Neural cell (in vitro differentiated cells): ENCODE measurements around the gene FSCN2. TPM values are rescaled to one million over a fixed set of nuclear protein-coding genes. Genes with fewer than 3 reads are reported as not detected.
A peak's percentile ranks its signal among the peaks of the same experiment; 100 is the strongest.

Experiments used
- H2AFZ ChIP-seq: fragments of 200-600, 300-800 bp; sonication (generic), shearing (Covaris generic); 2 replicates; pipeline ENCODE4 v1.6.0; 2014; ENCODE audit warnings: low read depth, mild to moderate bottlenecking, antibody characterized with exemption, low read length, moderate library complexity
- H3F3A ChIP-seq: fragments of 200-600 bp; shearing (Covaris generic); 2 replicates; pipeline ENCODE4 v1.6.1; 2016; ENCODE audit warnings: mild to moderate bottlenecking, moderate library complexity, mixed read lengths, antibody characterized with exemption, low read length; ENCODE audit not compliant: insufficient read depth, poor library complexity, severe bottlenecking
- H3K27ac ChIP-seq: fragments of 200-600, 300-800 bp; sonication (generic), shearing (Covaris generic); 2 replicates; pipeline ENCODE4 v1.5.1; 2014; ENCODE audit warnings: mild to moderate bottlenecking, low read length, moderate library complexity
- H3K27me3 ChIP-seq: fragments of 300-800, 200-600 bp; sonication (generic), shearing (Covaris generic); 2 replicates; pipeline ENCODE4 v1.6.0; 2014; ENCODE audit warnings: mild to moderate bottlenecking, low read depth, low read length, moderate library complexity; ENCODE audit not compliant: insufficient read depth
- H3K36me3 ChIP-seq: fragments of 300-800, 200-600 bp; sonication (generic), shearing (Covaris generic); 2 replicates; pipeline ENCODE4 v1.5.1; 2014; ENCODE audit warnings: mild to moderate bottlenecking, antibody characterized with exemption, low read length, moderate library complexity; ENCODE audit not compliant: insufficient read depth
- H3K4me2 ChIP-seq: fragments of 300-800, 200-600 bp; sonication (generic), shearing (Covaris generic); 2 replicates; pipeline ENCODE4 v1.6.0; 2014; ENCODE audit warnings: mild to moderate bottlenecking, low read length
- H3K4me3 ChIP-seq: fragments of 300-800, 200-600 bp; sonication (generic), shearing (Covaris generic); 2 replicates; pipeline ENCODE4 v1.5.1; 2014; ENCODE audit warnings: mild to moderate bottlenecking, low read length, moderate library complexity
- H3K79me2 ChIP-seq: fragments of 200-600 bp; shearing (Covaris generic); replicated peaks from 2 replicates; pipeline ENCODE4 v1.6.0; 2014; ENCODE audit warnings: mild to moderate bottlenecking, low read length, moderate library complexity; ENCODE audit not compliant: insufficient read depth
- H3K9ac ChIP-seq: fragments of 300-800, 200-600 bp; sonication (generic), shearing (Covaris generic); 2 replicates; pipeline ENCODE4 v1.6.1; 2016; ENCODE audit warnings: mild to moderate bottlenecking, low read length, mixed read lengths
- H3K9me2 ChIP-seq: fragments of 200-600 bp; shearing (Covaris generic); 2 replicates; pipeline ENCODE4 v1.6.1; 2016; ENCODE audit warnings: mild to moderate bottlenecking, low read length, mixed read lengths; ENCODE audit not compliant: insufficient read depth
- H3K9me3 ChIP-seq: fragments of 200-600, 300-800 bp; sonication (generic), shearing (Covaris generic); 2 replicates; pipeline ENCODE4 v1.6.1; 2016; ENCODE audit warnings: mild to moderate bottlenecking, mixed run types, low read length, moderate library complexity, mixed read lengths
- H4K20me1 ChIP-seq: fragments of 200-600 bp; shearing (Covaris generic); 2 replicates; pipeline ENCODE4 v1.6.1; 2016; ENCODE audit warnings: mild to moderate bottlenecking, mixed run types; ENCODE audit not compliant: insufficient read depth
- EP300 ChIP-seq: fragments of 450-650 bp; conservative IDR thresholded peaks from 2 replicates; pipeline ENCODE4 v1.6.1; 2014; ENCODE audit warnings: antibody characterized with exemption, mild to moderate bottlenecking, moderate library complexity; ENCODE audit not compliant: poor library complexity, severe bottlenecking
- EZH2 ChIP-seq: fragments of 200-600, 300-800 bp; shearing (Covaris generic), sonication (generic); IDR thresholded peaks from 2 replicates; pipeline ENCODE4 v1.6.1; 2014; ENCODE audit warnings: antibody characterized with exemption, low read length, borderline replicate concordance, mild to moderate bottlenecking; ENCODE audit not compliant: insufficient read depth, poor library complexity, severe bottlenecking
- MXI1 ChIP-seq: fragments of 450-650 bp; conservative IDR thresholded peaks from 2 replicates; pipeline ENCODE4 v1.6.1; 2014; ENCODE audit warnings: antibody characterized with exemption, mild to moderate bottlenecking; ENCODE audit not compliant: poor library complexity, severe bottlenecking
- POLR2AphosphoS5 ChIP-seq: IDR thresholded peaks from 2 replicates; pipeline ENCODE4 v1.6.1; 2012
- RAD21 ChIP-seq: fragments of 450-650 bp; conservative IDR thresholded peaks from 2 replicates; pipeline ENCODE4 v1.6.1; 2014; ENCODE audit warnings: antibody characterized with exemption, mild to moderate bottlenecking, moderate library complexity
- REST ChIP-seq: IDR thresholded peaks from 2 replicates; pipeline ENCODE4 v1.6.1; 2012; ENCODE audit warnings: borderline replicate concordance
- SMC3 ChIP-seq: fragments of 450-650 bp; conservative IDR thresholded peaks from 2 replicates; pipeline ENCODE4 v1.6.1; 2014; ENCODE audit warnings: antibody characterized with exemption, mild to moderate bottlenecking, moderate library complexity; ENCODE audit not compliant: poor library complexity
- TAF1 ChIP-seq: IDR thresholded peaks from 2 replicates; pipeline ENCODE4 v1.6.1; 2012; ENCODE audit warnings: low read depth
- polyA plus RNA-seq: library from polyadenylated mRNA; depleted of rRNA; stranded (reverse); fragments of >200 nt; gene quantifications from 2 replicates; pipeline ENCODE4 v1.2.3, GENCODE V29; 2014
- TF ChIP-seq, protein P1 (sequence below): fragments of 450-650 bp; IDR thresholded peaks from 2 replicates; pipeline ENCODE4 v1.5.1; 2014; ENCODE audit warnings: antibody characterized with exemption, mild to moderate bottlenecking, moderate library complexity; ENCODE audit not compliant: poor library complexity, severe bottlenecking

Gene FSCN2
- polyA plus RNA-seq, 1 donor from 2014 or later = 4.8 TPM

- no peak overlapping the region for H2AFZ ChIP-seq
- peaks cover 46% of the 10 kb centered on the region for H3K79me2 ChIP-seq
- no peaks in the 10 kb centered on the region for H3K36me3 ChIP-seq
- peaks cover 9% of the 10 kb centered on the region for H3F3A ChIP-seq
- H3K27ac ChIP-seq = no peak overlapping the region
- peak overlapping the region; percentile 63 for H3K4me3 ChIP-seq
- TF ChIP-seq REST = no peak
- no peak for TF ChIP-seq SMC3
- TF ChIP-seq EZH2 = no peak
- TF ChIP-seq POLR2AphosphoS5 = no peak
- TF ChIP-seq, protein P1, sequence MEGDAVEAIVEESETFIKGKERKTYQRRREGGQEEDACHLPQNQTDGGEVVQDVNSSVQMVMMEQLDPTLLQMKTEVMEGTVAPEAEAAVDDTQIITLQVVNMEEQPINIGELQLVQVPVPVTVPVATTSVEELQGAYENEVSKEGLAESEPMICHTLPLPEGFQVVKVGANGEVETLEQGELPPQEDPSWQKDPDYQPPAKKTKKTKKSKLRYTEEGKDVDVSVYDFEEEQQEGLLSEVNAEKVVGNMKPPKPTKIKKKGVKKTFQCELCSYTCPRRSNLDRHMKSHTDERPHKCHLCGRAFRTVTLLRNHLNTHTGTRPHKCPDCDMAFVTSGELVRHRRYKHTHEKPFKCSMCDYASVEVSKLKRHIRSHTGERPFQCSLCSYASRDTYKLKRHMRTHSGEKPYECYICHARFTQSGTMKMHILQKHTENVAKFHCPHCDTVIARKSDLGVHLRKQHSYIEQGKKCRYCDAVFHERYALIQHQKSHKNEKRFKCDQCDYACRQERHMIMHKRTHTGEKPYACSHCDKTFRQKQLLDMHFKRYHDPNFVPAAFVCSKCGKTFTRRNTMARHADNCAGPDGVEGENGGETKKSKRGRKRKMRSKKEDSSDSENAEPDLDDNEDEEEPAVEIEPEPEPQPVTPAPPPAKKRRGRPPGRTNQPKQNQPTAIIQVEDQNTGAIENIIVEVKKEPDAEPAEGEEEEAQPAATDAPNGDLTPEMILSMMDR = no peak
- TF ChIP-seq RAD21 = no peak
- TF ChIP-seq MXI1 = no peak
- TF ChIP-seq TAF1 = no peak
- TF ChIP-seq EP300 = no peak
- H3K4me2 ChIP-seq = no peak overlapping the region
- H3K9me3 ChIP-seq = no peaks in the 10 kb centered on the region
- peaks cover 30% of the 10 kb centered on the region for H3K27me3 ChIP-seq
- no peaks in the 10 kb centered on the region for H4K20me1 ChIP-seq
- H3K9ac ChIP-seq = peak overlapping the region; percentile 56
- H3K9me2 ChIP-seq = no peaks in the 10 kb centered on the region
Measured at GRCh38 chr17:81518113-81518784, 9.9 kb upstream of the FSCN2 start.

- Histone ChIP-seq H3K27me3 (peaks cover 30% of the 10 kb centered on the region), H3K9me3 (no peaks in the 10 kb centered on the region), H3K9me2 (no peaks in the 10 kb centered on the region), H3K79me2 (peaks cover 40% of the 10 kb centered on the region), H3K4me3 (peak overlapping the region; percentile 63), H3K4me2 (no peak overlapping the region), H2AFZ (no peak overlapping the region), H3K27ac (no peak overlapping the region), H4K20me1 (no peaks in the 10 kb centered on the region), H3F3A (peaks cover 9% of the 10 kb centered on the region), H3K9ac (peak overlapping the region; percentile 56), H3K36me3 (no peaks in the 10 kb centered on the region)
- TF ChIP-seq POLR2AphosphoS5 (no peak), SMC3 (no peak), TAF1 (no peak), MXI1 (no peak), RAD21 (no peak), EP300 (no peak)
- TF ChIP-seq, protein P1 = no peak
Measured at GRCh38 chr17:81518785-81519283, 9.3 kb upstream of the FSCN2 start.
